SJSA1 (cell line): ENCODE results near the gene SLAIN2. TPM values are rescaled to one million over a fixed set of nuclear protein-coding genes. Genes with fewer than 3 reads are reported as not detected.
A peak's percentile ranks its signal among the peaks of the same experiment; 100 is the strongest.

Experiments used
- DNase-seq, 2 experiments: peaks; one replicate each; pipeline ENCODE4 v3.0.0-alpha.2; 2015 to 2020; ENCODE audit warnings: low spot score in 2 of 2, low read depth in 1 of 2
- H3K27ac ChIP-seq: fragments of 250-450 bp; sonication (Bioruptor Pico); 2 replicates; pipeline ENCODE4 v1.5.1; 2020; ENCODE audit warnings: mild to moderate bottlenecking, moderate library complexity
- H3K27me3 ChIP-seq: fragments of 250-450 bp; sonication (Bioruptor Pico); replicated peaks from 2 replicates; pipeline ENCODE4 v1.5.1; 2020; ENCODE audit warnings: mild to moderate bottlenecking, moderate library complexity
- H3K36me3 ChIP-seq: fragments of 250-450 bp; sonication (Bioruptor Pico); 2 replicates; pipeline ENCODE4 v1.5.1; 2020; ENCODE audit warnings: mild to moderate bottlenecking
- H3K4me1 ChIP-seq: fragments of 250-450 bp; sonication (Bioruptor Pico); replicated peaks from 2 replicates; pipeline ENCODE4 v1.6.1; 2021; ENCODE audit warnings: mild to moderate bottlenecking
- H3K4me3 ChIP-seq: fragments of 250-450 bp; sonication (Bioruptor Pico); 2 replicates; pipeline ENCODE4 v1.5.1; 2020; ENCODE audit warnings: mild to moderate bottlenecking
- H3K9me3 ChIP-seq: fragments of 250-450 bp; sonication (Bioruptor Pico); replicated peaks from 2 replicates; pipeline ENCODE4 v1.5.1; 2020; ENCODE audit warnings: mild to moderate bottlenecking
- total RNA-seq: library from RNA; depleted of rRNA; stranded (reverse); fragments of >200 nt; shearing (Covaris generic); gene quantifications from 2 replicates; pipeline ENCODE4 v1.2.3, GENCODE V29; 2014

SLAIN2 gene
- total RNA-seq, 1 experiment from 2014 or later: 40.1 TPM

- H3K27me3 ChIP-seq: no peaks in the 10 kb centered on the region
- DNase-seq: peak; percentile 38 to 46
- peaks cover 25% of the 10 kb centered on the region for H3K4me1 ChIP-seq
- peak overlapping the region; percentile 91 for H3K4me3 ChIP-seq
- H3K36me3 ChIP-seq: peaks cover 9% of the 10 kb centered on the region
- H3K27ac ChIP-seq: peak overlapping the region; percentile 76
- H3K9me3 ChIP-seq: no peaks in the 10 kb centered on the region; the same call in 1 of the 2 replicates
Measured at GRCh38 chr4:48341776-48342605, 662 bp downstream of the SLAIN2 start.

- Histone ChIP-seq H3K27me3 (no peaks in the 10 kb centered on the region), H3K4me3 (peak overlapping the region; percentile 91), H3K27ac (peak overlapping the region; percentile 76; the same call in 1 of the 2 replicates), H3K4me1 (peaks cover 23% of the 10 kb centered on the region), H3K36me3 (peaks cover 9% of the 10 kb centered on the region), H3K9me3 (no peaks in the 10 kb centered on the region; the same call in 1 of the 2 replicates)
- no peak for DNase-seq
Measured at GRCh38 chr4:48342606-48342880, 1.2 kb downstream of the SLAIN2 start.

- Histone ChIP-seq H3K4me3 (peak overlapping the region; percentile 91), H3K4me1 (peaks cover 20% of the 10 kb centered on the region), H3K27me3 (no peaks in the 10 kb centered on the region), H3K36me3 (peaks cover 9% of the 10 kb centered on the region), H3K9me3 (no peaks in the 10 kb centered on the region; the same call in 1 of the 2 replicates), H3K27ac (no peak overlapping the region; the same call in 1 of the 2 replicates)
- no peak for DNase-seq
Measured at GRCh38 chr4:48343035-48343434, 1.7 kb downstream of the SLAIN2 start.

GRCh38 chr4:48343551-48343950 is 2.2 kb downstream of the SLAIN2 start:
- DNase-seq: no peak
- no peaks in the 10 kb centered on the region; the same call in 1 of the 2 replicates for H3K9me3 ChIP-seq
- peaks cover 20% of the 10 kb centered on the region for H3K4me1 ChIP-seq
- H3K36me3 ChIP-seq: peaks cover 9% of the 10 kb centered on the region
- H3K27ac ChIP-seq: no peak overlapping the region; the same call in 1 of the 2 replicates
- no peaks in the 10 kb centered on the region for H3K27me3 ChIP-seq
- peak overlapping the region; percentile 91; the same call in 1 of the 2 replicates for H3K4me3 ChIP-seq

- Histone ChIP-seq H3K4me3 (no peak overlapping the region), H3K27me3 (no peaks in the 10 kb centered on the region), H3K4me1 (peaks cover 12% of the 10 kb centered on the region; the same call in 1 of the 2 replicates), H3K9me3 (no peaks in the 10 kb centered on the region; the same call in 1 of the 2 replicates), H3K36me3 (peaks cover 9% of the 10 kb centered on the region), H3K27ac (no peak overlapping the region)
- no peak for DNase-seq
Measured at GRCh38 chr4:48345542-48345941, 4.2 kb downstream of the SLAIN2 start.

GRCh38 chr4:48346594-48346993 is 5.3 kb downstream of the SLAIN2 start:
- Histone ChIP-seq H3K27me3 (no peaks in the 10 kb centered on the region), H3K9me3 (no peaks in the 10 kb centered on the region; the same call in 1 of the 2 replicates), H3K36me3 (peaks cover 6% of the 10 kb centered on the region), H3K27ac (no peak overlapping the region), H3K4me3 (no peak overlapping the region), H3K4me1 (peaks cover 12% of the 10 kb centered on the region; the same call in 1 of the 2 replicates)
- DNase-seq: no peak

GRCh38 chr4:48347282-48347921 is 6.1 kb downstream of the SLAIN2 start:
- no peak overlapping the region for H3K27ac ChIP-seq
- H3K36me3 ChIP-seq: no peaks in the 10 kb centered on the region
- H3K4me3 ChIP-seq: no peak overlapping the region
- H3K27me3 ChIP-seq: no peaks in the 10 kb centered on the region
- no peaks in the 10 kb centered on the region for H3K9me3 ChIP-seq
- no peak for DNase-seq
- peaks cover 12% of the 10 kb centered on the region; the same call in 1 of the 2 replicates for H3K4me1 ChIP-seq

- Histone ChIP-seq H3K4me1 (no peaks in the 10 kb centered on the region), H3K27me3 (no peaks in the 10 kb centered on the region), H3K36me3 (no peaks in the 10 kb centered on the region), H3K27ac (no peak overlapping the region), H3K4me3 (no peak overlapping the region), H3K9me3 (no peaks in the 10 kb centered on the region)
- DNase-seq: no peak
Measured at GRCh38 chr4:48350871-48351270, 9.5 kb downstream of the SLAIN2 start.

GRCh38 chr4:48352793-48353192 is 11.5 kb downstream of the SLAIN2 start:
- Histone ChIP-seq H3K4me1 (no peaks in the 10 kb centered on the region), H3K36me3 (no peaks in the 10 kb centered on the region), H3K27me3 (no peaks in the 10 kb centered on the region), H3K4me3 (no peak overlapping the region), H3K27ac (no peak overlapping the region), H3K9me3 (no peaks in the 10 kb centered on the region)
- no peak for DNase-seq

- Histone ChIP-seq H3K27me3 (no peaks in the 10 kb centered on the region), H3K27ac (no peak overlapping the region), H3K4me1 (no peaks in the 10 kb centered on the region), H3K36me3 (no peaks in the 10 kb centered on the region), H3K9me3 (no peaks in the 10 kb centered on the region), H3K4me3 (no peak overlapping the region)
- DNase-seq: no peak
Measured at GRCh38 chr4:48356355-48356754, 15.0 kb downstream of the SLAIN2 start.

GRCh38 chr4:48360285-48361011 is 19.1 kb downstream of the SLAIN2 start:
- no peak for DNase-seq
- no peak overlapping the region for H3K4me3 ChIP-seq
- no peaks in the 10 kb centered on the region for H3K4me1 ChIP-seq
- no peaks in the 10 kb centered on the region for H3K36me3 ChIP-seq
- no peaks in the 10 kb centered on the region for H3K27me3 ChIP-seq
- no peaks in the 10 kb centered on the region for H3K9me3 ChIP-seq
- H3K27ac ChIP-seq: no peak overlapping the region

- Histone ChIP-seq H3K4me1 (no peaks in the 10 kb centered on the region), H3K4me3 (no peak overlapping the region), H3K36me3 (no peaks in the 10 kb centered on the region), H3K9me3 (no peaks in the 10 kb centered on the region), H3K27me3 (no peaks in the 10 kb centered on the region), H3K27ac (no peak overlapping the region)
- DNase-seq: no peak
Measured at GRCh38 chr4:48361012-48361400, 19.7 kb downstream of the SLAIN2 start.

- Histone ChIP-seq H3K27me3 (no peaks in the 10 kb centered on the region), H3K36me3 (no peaks in the 10 kb centered on the region), H3K27ac (no peak overlapping the region), H3K9me3 (no peaks in the 10 kb centered on the region), H3K4me1 (no peaks in the 10 kb centered on the region), H3K4me3 (no peak overlapping the region)
- DNase-seq: no peak
Measured at GRCh38 chr4:48366611-48367010, 25.3 kb downstream of the SLAIN2 start.

GRCh38 chr4:48367016-48367415 is 25.7 kb downstream of the SLAIN2 start:
- Histone ChIP-seq H3K36me3 (no peaks in the 10 kb centered on the region), H3K27me3 (no peaks in the 10 kb centered on the region), H3K9me3 (no peaks in the 10 kb centered on the region), H3K4me1 (no peaks in the 10 kb centered on the region), H3K27ac (no peak overlapping the region), H3K4me3 (no peak overlapping the region)
- DNase-seq: no peak
